ENCODE results near the gene DNAH11.

The DNAH11 gene

GRCh38 chr7:21914671-21915070, 371.8 kb downstream of the DNAH11 start:
- TF ChIP-seq, protein P1, sequence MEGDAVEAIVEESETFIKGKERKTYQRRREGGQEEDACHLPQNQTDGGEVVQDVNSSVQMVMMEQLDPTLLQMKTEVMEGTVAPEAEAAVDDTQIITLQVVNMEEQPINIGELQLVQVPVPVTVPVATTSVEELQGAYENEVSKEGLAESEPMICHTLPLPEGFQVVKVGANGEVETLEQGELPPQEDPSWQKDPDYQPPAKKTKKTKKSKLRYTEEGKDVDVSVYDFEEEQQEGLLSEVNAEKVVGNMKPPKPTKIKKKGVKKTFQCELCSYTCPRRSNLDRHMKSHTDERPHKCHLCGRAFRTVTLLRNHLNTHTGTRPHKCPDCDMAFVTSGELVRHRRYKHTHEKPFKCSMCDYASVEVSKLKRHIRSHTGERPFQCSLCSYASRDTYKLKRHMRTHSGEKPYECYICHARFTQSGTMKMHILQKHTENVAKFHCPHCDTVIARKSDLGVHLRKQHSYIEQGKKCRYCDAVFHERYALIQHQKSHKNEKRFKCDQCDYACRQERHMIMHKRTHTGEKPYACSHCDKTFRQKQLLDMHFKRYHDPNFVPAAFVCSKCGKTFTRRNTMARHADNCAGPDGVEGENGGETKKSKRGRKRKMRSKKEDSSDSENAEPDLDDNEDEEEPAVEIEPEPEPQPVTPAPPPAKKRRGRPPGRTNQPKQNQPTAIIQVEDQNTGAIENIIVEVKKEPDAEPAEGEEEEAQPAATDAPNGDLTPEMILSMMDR (IDR thresholded peaks at IDR 0.05; ENCODE audit: insufficient read depth, low read length): no peak
- TF ChIP-seq REST (IDR thresholded peaks at IDR 0.05; ENCODE audit: insufficient replicate concordance, low read depth) (no peak), POLR2AphosphoS5 (IDR thresholded peaks at IDR 0.05; ENCODE audit: low read depth) (no peak), GABPA (IDR thresholded peaks at IDR 0.05; ENCODE audit: low read depth) (no peak), SPI1 (IDR thresholded peaks at IDR 0.05; ENCODE audit: borderline replicate concordance, low read depth) (no peak)
- DNase-seq (ENCODE audit: low read depth in 1 of 2, low spot score in 1 of 2): no peak
- H3K27ac ChIP-seq (replicated peaks): no peak overlapping the region
- no peak overlapping the region for H3K4me3 ChIP-seq (replicated peaks; ENCODE audit: insufficient read depth, low read length)
- H3K27me3 ChIP-seq (ENCODE audit: insufficient read depth, poor library complexity, severe bottlenecking): no peaks in the 10 kb centered on the region

- Histone ChIP-seq H3K4me3 (replicated peaks; ENCODE audit: insufficient read depth, low read length) (no peak overlapping the region), H3K27ac (replicated peaks) (no peak overlapping the region), H3K27me3 (ENCODE audit: insufficient read depth, poor library complexity, severe bottlenecking) (no peaks in the 10 kb centered on the region)
- DNase-seq (ENCODE audit: low read depth in 1 of 2, low spot score in 1 of 2): no peak
- TF ChIP-seq POLR2AphosphoS5 (IDR thresholded peaks at IDR 0.05; ENCODE audit: low read depth) (no peak), GABPA (IDR thresholded peaks at IDR 0.05; ENCODE audit: low read depth) (no peak), REST (IDR thresholded peaks at IDR 0.05; ENCODE audit: insufficient replicate concordance, low read depth) (no peak), SPI1 (IDR thresholded peaks at IDR 0.05; ENCODE audit: borderline replicate concordance, low read depth) (no peak)
- TF ChIP-seq, protein P1 (IDR thresholded peaks at IDR 0.05; ENCODE audit: insufficient read depth, low read length): no peak
Measured at GRCh38 chr7:21915140-21915539, 372.3 kb downstream of the DNAH11 start.

GRCh38 chr7:21916176-21916575, 373.3 kb downstream of the DNAH11 start:
- DNase-seq (ENCODE audit: low read depth in 1 of 2, low spot score in 1 of 2): no peak
- H3K4me3 ChIP-seq (replicated peaks; ENCODE audit: insufficient read depth, low read length): no peak overlapping the region

DNA sequence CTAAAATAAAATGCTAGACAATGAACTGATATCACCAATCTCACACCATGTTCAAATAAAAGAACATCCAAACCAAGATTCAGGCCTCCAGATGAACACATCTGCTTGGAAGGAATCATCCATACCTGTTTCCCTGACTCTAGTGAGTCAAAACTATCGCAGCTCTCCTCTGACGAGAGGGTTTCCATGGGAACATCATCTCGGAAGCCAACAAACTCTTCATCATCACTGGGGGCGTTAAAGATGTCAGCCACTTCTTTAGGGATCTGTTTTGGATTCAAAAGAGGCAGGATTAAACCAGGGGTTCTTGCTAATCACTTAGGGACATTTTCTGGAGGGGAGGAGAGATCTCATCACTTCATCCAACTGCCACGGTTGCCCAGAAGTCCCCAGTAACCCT, 373.8 kb downstream of the DNAH11 start:
- no peaks in the 10 kb centered on the region for H3K27me3 ChIP-seq (ENCODE audit: insufficient read depth, poor library complexity, severe bottlenecking)
- H3K4me3 ChIP-seq (replicated peaks; ENCODE audit: insufficient read depth, low read length): no peak overlapping the region
- DNase-seq (ENCODE audit: low read depth in 1 of 2, low spot score in 1 of 2): no peak
- no peak overlapping the region for H3K27ac ChIP-seq (replicated peaks)
- no peak for TF ChIP-seq GABPA (IDR thresholded peaks at IDR 0.05; ENCODE audit: low read depth)
- TF ChIP-seq, protein P1 (IDR thresholded peaks at IDR 0.05; ENCODE audit: insufficient read depth, low read length): no peak
- no peak for TF ChIP-seq REST (IDR thresholded peaks at IDR 0.05; ENCODE audit: insufficient replicate concordance, low read depth)
- TF ChIP-seq SPI1 (IDR thresholded peaks at IDR 0.05; ENCODE audit: borderline replicate concordance, low read depth): no peak
- TF ChIP-seq POLR2AphosphoS5 (IDR thresholded peaks at IDR 0.05; ENCODE audit: low read depth): no peak

More at GRCh38 chr7:21916176-21916575, 373.3 kb downstream of the DNAH11 start:
- H3K27me3 ChIP-seq (ENCODE audit: insufficient read depth, poor library complexity, severe bottlenecking): no peaks in the 10 kb centered on the region
- no peak overlapping the region for H3K27ac ChIP-seq (replicated peaks)
- no peak for TF ChIP-seq SPI1 (IDR thresholded peaks at IDR 0.05; ENCODE audit: borderline replicate concordance, low read depth)
- TF ChIP-seq, protein P1 (IDR thresholded peaks at IDR 0.05; ENCODE audit: insufficient read depth, low read length): no peak
